DND-41 (cell line): ENCODE results near the gene MIOX.
A peak's percentile ranks its signal among the peaks of the same experiment; 100 is the strongest.

Source experiments
- ATAC-seq: fragments of 200-7000 bp; cut with Tn5 transposase; 3 replicates; pipeline ENCODE4 v1.9.1; 2021; ENCODE audit warnings: low read depth; ENCODE audit not compliant: insufficient read depth
- DNase-seq: peaks from one replicate; pipeline ENCODE4 v3.0.0-alpha.2; 2020
- H2AFZ ChIP-seq: 2 replicates; pipeline ENCODE4 v1.6.0; 2012; ENCODE audit warnings: low read depth, low read length
- H3K27ac ChIP-seq: 2 replicates; pipeline ENCODE4 v1.5.1; 2012; ENCODE audit warnings: low read length, inconsistent platforms
- H3K27me3 ChIP-seq: fragments of 200-600 bp; sonication (generic); 2 replicates; pipeline ENCODE4 v1.6.0; 2012; ENCODE audit warnings: low read length, mild to moderate bottlenecking, inconsistent platforms; ENCODE audit not compliant: insufficient read depth, poor library complexity
- H3K36me3 ChIP-seq: 2 replicates; pipeline ENCODE4 v1.5.1; 2012; ENCODE audit warnings: low read length, inconsistent platforms; ENCODE audit not compliant: insufficient read depth
- H3K4me1 ChIP-seq: 2 replicates; pipeline ENCODE4 v1.5.1; 2012; ENCODE audit warnings: mild to moderate bottlenecking, low read length; ENCODE audit not compliant: insufficient read depth
- H3K4me2 ChIP-seq: 2 replicates; pipeline ENCODE4 v1.6.0; 2012; ENCODE audit warnings: mild to moderate bottlenecking, moderate library complexity, low read length, inconsistent platforms; ENCODE audit not compliant: insufficient read depth
- H3K4me3 ChIP-seq, 2 experiments: fragments of 200-600 bp in 1 of 2; shearing (Covaris generic) in 1 of 2; 2 replicates each; pipeline ENCODE4 v1.5.1; 2012 to 2016; ENCODE audit warnings: inconsistent platforms in 2 of 2, low read length in 2 of 2, mild to moderate bottlenecking in 2 of 2, low read depth in 1 of 2, moderate library complexity in 1 of 2
- H3K79me2 ChIP-seq: 2 replicates; pipeline ENCODE4 v1.6.0; 2012; ENCODE audit warnings: low read length, inconsistent platforms; ENCODE audit not compliant: insufficient read depth
- H3K9ac ChIP-seq: 2 replicates; pipeline ENCODE4 v1.6.0; 2012; ENCODE audit warnings: low read depth, mild to moderate bottlenecking, inconsistent platforms, low read length, moderate library complexity
- H3K9me3 ChIP-seq: 2 replicates; pipeline ENCODE4 v1.5.1; 2012; ENCODE audit warnings: low read length, moderate library complexity, mild to moderate bottlenecking, inconsistent platforms; ENCODE audit not compliant: insufficient read depth, severe bottlenecking
- H4K20me1 ChIP-seq: 2 replicates; pipeline ENCODE4 v1.6.0; 2012; ENCODE audit warnings: low read length; ENCODE audit not compliant: insufficient read depth
- EZH2 ChIP-seq: IDR thresholded peaks from 3 replicates; pipeline ENCODE4 v1.6.1; 2012; ENCODE audit warnings: borderline replicate concordance, low read depth, mild to moderate bottlenecking, moderate library complexity, low read length, inconsistent platforms; ENCODE audit not compliant: severe bottlenecking
- TF ChIP-seq, protein P1 (sequence below): IDR thresholded peaks from 2 replicates; pipeline ENCODE4 v1.5.1; 2012; ENCODE audit warnings: borderline replicate concordance, low read length, moderate library complexity, mild to moderate bottlenecking; ENCODE audit not compliant: poor library complexity, severe bottlenecking; ENCODE audit errors: extremely low read depth

The MIOX gene

DNA sequence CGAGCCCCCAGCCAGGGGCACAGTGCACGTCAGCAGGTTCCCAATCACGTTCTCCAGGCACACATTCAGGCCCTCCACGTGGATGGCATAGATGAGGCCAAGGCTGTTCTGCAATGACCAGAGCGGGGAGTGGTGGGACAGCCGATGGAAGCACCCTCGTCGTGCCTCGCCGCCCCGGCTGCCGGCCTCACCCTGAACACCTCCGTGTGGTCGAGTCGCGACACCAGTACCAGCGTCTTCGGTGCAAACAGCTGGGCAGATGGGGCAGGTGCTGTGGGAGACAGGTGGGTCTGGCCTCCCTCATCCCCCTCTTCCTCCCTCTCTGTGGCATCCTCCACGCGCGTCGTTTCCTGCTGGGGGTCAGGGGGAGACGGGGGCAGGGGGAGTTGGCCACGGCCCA is 19.3 kb upstream of the MIOX start:
- H3K4me1 ChIP-seq, result peaks cover 48% of the 10 kb centered on the region
- H2AFZ ChIP-seq, result no peak overlapping the region
- H3K79me2 ChIP-seq, result peaks cover 76% of the 10 kb centered on the region
- DNase-seq (no peak), ATAC-seq (no peak)
- H3K4me3 ChIP-seq, result no peak overlapping the region
- no peak overlapping the region for H3K9ac ChIP-seq
- H3K27me3 ChIP-seq, result no peaks in the 10 kb centered on the region
- peak overlapping the region; percentile 92; the same call in 1 of the 2 replicates for H3K27ac ChIP-seq
- H4K20me1 ChIP-seq, result peaks cover 92% of the 10 kb centered on the region
- peaks cover 76% of the 10 kb centered on the region for H3K36me3 ChIP-seq
- TF ChIP-seq, protein P1, sequence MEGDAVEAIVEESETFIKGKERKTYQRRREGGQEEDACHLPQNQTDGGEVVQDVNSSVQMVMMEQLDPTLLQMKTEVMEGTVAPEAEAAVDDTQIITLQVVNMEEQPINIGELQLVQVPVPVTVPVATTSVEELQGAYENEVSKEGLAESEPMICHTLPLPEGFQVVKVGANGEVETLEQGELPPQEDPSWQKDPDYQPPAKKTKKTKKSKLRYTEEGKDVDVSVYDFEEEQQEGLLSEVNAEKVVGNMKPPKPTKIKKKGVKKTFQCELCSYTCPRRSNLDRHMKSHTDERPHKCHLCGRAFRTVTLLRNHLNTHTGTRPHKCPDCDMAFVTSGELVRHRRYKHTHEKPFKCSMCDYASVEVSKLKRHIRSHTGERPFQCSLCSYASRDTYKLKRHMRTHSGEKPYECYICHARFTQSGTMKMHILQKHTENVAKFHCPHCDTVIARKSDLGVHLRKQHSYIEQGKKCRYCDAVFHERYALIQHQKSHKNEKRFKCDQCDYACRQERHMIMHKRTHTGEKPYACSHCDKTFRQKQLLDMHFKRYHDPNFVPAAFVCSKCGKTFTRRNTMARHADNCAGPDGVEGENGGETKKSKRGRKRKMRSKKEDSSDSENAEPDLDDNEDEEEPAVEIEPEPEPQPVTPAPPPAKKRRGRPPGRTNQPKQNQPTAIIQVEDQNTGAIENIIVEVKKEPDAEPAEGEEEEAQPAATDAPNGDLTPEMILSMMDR, result no peak
- TF ChIP-seq EZH2, result no peak
- H3K4me2 ChIP-seq, result no peak overlapping the region
- no peaks in the 10 kb centered on the region for H3K9me3 ChIP-seq

DNA sequence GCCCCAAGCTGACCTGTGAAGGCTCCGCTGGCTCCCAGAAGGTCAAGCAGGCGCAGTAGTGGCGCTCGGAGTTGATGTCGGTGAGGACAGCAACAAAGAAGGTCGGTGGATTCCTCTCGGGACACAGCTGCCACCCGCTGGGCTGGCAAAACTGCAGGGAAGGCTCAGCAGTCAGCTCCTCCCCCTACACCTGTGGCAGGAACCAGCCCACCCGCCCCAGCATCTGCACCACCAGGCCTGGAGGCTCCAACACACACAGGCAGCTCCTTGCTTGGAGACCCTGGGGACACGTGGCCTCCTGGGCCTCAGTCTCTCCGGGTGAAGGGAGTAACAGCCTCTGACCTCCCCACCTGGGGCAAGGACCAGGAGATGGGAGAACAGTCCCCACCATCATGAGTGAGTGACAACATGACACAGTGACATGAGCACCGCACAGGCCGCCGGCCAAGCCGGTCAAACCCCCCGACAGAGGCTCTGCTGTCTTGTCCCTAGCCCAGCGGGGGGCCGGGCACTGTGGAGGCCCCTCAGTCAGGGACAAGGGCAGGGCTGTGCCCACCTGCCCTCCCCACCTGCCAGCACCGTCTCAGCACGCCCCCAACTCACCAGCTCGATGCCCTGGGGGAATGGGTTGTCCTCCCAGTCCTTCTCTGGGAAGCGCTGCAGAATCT is 18.8 kb upstream of the MIOX start:
- Histone ChIP-seq H4K20me1 (peaks cover 92% of the 10 kb centered on the region), H3K4me2 (peak overlapping the region; percentile 99), H3K9me3 (no peaks in the 10 kb centered on the region), H3K79me2 (peaks cover 80% of the 10 kb centered on the region), H3K4me3 (no peak overlapping the region), H3K9ac (peak overlapping the region; percentile 52), H2AFZ (no peak overlapping the region), H3K27ac (peak overlapping the region; percentile 92), H3K36me3 (peaks cover 76% of the 10 kb centered on the region), H3K27me3 (no peaks in the 10 kb centered on the region), H3K4me1 (peaks cover 54% of the 10 kb centered on the region)
- DNase-seq (no peak), ATAC-seq (no peak)
- TF ChIP-seq, protein P1, result no peak
- no peak for TF ChIP-seq EZH2

DNA sequence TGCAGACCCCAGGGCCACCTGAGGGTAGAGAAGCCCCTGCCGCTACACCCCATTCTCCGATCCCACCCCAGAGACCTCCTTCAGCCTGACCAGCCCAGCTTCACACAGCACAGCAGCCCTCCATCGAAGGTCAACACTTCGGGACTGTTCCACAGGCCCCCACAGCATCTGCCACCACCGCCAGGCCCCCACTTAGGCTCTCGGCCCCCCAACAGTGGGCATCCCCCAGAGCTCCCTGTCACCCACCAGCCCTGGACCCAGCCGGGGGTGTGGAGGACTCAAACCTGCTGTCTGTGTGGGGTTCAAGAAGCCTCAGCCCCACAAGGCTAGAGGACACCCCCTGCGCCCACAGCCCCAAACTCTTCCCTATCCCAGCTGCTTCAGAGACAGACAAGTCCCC is 18.0 kb upstream of the MIOX start:
- Histone ChIP-seq H3K79me2 (peaks cover 87% of the 10 kb centered on the region), H4K20me1 (peaks cover 92% of the 10 kb centered on the region), H3K4me2 (peak overlapping the region; percentile 99), H3K9me3 (no peaks in the 10 kb centered on the region), H3K9ac (peak overlapping the region; percentile 52), H2AFZ (no peak overlapping the region), H3K27ac (peak overlapping the region; percentile 92), H3K27me3 (no peaks in the 10 kb centered on the region), H3K4me1 (peaks cover 61% of the 10 kb centered on the region), H3K36me3 (peaks cover 76% of the 10 kb centered on the region), H3K4me3 (peak overlapping the region in 1 of 2 experiments; percentile 48; a peak in 2 of 4 replicates)
- ATAC-seq (no peak), DNase-seq (no peak)
- no peak for TF ChIP-seq EZH2
- TF ChIP-seq, protein P1, result no peak
